A549 (cell line): ENCODE results near the gene PCGF3. TPM values are rescaled to one million over a fixed set of nuclear protein-coding genes. Genes with fewer than 3 reads are reported as not detected.

ENCODE experiments used
- ATAC-seq, 2 experiments: fragments of 200-7000 bp in 1 of 2; fragments of >200 bp in 1 of 2; cut with Nextera tagmentation in 1 of 2; cut with Tn5 transposase in 1 of 2; 3 replicates each; pipeline versions ENCODE4 v1.8.0 to v1.9.1; 2018 to 2020; ENCODE audit warnings: mild to moderate bottlenecking in 1 of 2, moderate library complexity in 1 of 2
- CTCF ChIA-PET: fragments of 300-600 bp; sonication (Branson Sonifier 250); formaldehyde crosslinking; extraction: SDS; loops from one replicate; lab custom pipeline; 2021; ENCODE audit warnings: antibody characterized with exemption, inconsistent platforms; lab: Yijun Ruan, JAX
- POLR2A ChIA-PET: fragments of 350-600 bp; formaldehyde crosslinking; extraction: SDS; loops from one replicate; lab custom pipeline; 2021; ENCODE audit warnings: antibody characterized with exemption, inconsistent platforms; lab: Yijun Ruan, JAX
- DNase-seq, 2 experiments: peaks; one replicate each; pipeline versions ENCODE4 v3.0.0 to v3.0.0-alpha.2; 2011 to 2016; ENCODE audit warnings: low read depth in 1 of 2, low spot score in 1 of 2
- FAIRE-seq: peaks from 2 replicates; lab custom pipeline; 2011; peaks lifted over from hg19 to GRCh38; lab: Jason Lieb, UNC
- H3K27ac ChIP-seq, 2 experiments: fragments of >200 bp; sonication (Bioruptor Twin); formaldehyde crosslinking; 3 replicates each; pipeline ENCODE4 v1.5.1; 2016 to 2017
- H3K4me1 ChIP-seq: fragments of >200 bp; sonication (Bioruptor Twin); formaldehyde crosslinking; 3 replicates; pipeline ENCODE4 v1.6.1; 2016
- H3K4me2 ChIP-seq: fragments of >200 bp; sonication (Bioruptor Twin); formaldehyde crosslinking; 3 replicates; pipeline ENCODE4 v1.6.1; 2016
- H3K4me3 ChIP-seq: fragments of >200 bp; sonication (Bioruptor Twin); formaldehyde crosslinking; 3 replicates; pipeline ENCODE4 v1.5.1; 2016
- H3K9me3 ChIP-seq: fragments of >200 bp; sonication (Bioruptor Twin); formaldehyde crosslinking; 3 replicates; pipeline ENCODE4 v1.6.1; 2016
- BHLHE40 ChIP-seq: IDR thresholded peaks from 2 replicates; pipeline ENCODE4 v1.6.1; 2012; ENCODE audit warnings: low read depth, low read length, inconsistent platforms
- CBX2 ChIP-seq: fragments of 200-600 bp; sonication (generic); IDR thresholded peaks from 2 replicates; pipeline ENCODE4 v1.6.1; 2016; ENCODE audit warnings: low read depth, mild to moderate bottlenecking, borderline replicate concordance
- EHF ChIP-seq: fragments of 250-450 bp; sonication (Bioruptor Pico); IDR thresholded peaks from 2 replicates; pipeline ENCODE4 v1.5.0; 2020; ENCODE audit warnings: mild to moderate bottlenecking
- EP300 ChIP-seq, 2 experiments: fragments of >200 bp; sonication (Bioruptor Twin); formaldehyde crosslinking; IDR thresholded peaks; 2 replicates in 1 of 2; 3 replicates in 1 of 2; pipeline ENCODE4 v1.6.1; 2016 to 2017
- ESRRA ChIP-seq: fragments of 150-350 bp; IDR thresholded peaks from 2 replicates; pipeline ENCODE4 v1.6.1; 2014; ENCODE audit warnings: mild to moderate bottlenecking, low read length, borderline replicate concordance
- FOSB ChIP-seq: fragments of 250-450 bp; sonication (Bioruptor Pico); IDR thresholded peaks from 2 replicates; pipeline ENCODE4 v1.5.0; 2020; ENCODE audit warnings: mild to moderate bottlenecking, moderate library complexity
- GATA3 ChIP-seq: IDR thresholded peaks from 2 replicates; pipeline ENCODE4 v1.6.1; 2012; ENCODE audit warnings: borderline replicate concordance
- HDAC2 ChIP-seq: fragments of 200-600 bp; sonication (generic); IDR thresholded peaks from 2 replicates; pipeline ENCODE4 v1.6.1; 2016
- HEYL ChIP-seq: fragments of 250-450 bp; sonication (Bioruptor Pico); IDR thresholded peaks from 2 replicates; pipeline ENCODE4 v1.8.0; 2021; ENCODE audit warnings: mild to moderate bottlenecking, moderate library complexity
- HOXA7 ChIP-seq: fragments of 250-450 bp; sonication (Bioruptor Pico); IDR thresholded peaks from 2 replicates; pipeline ENCODE4 v1.5.0; 2020; ENCODE audit warnings: mild to moderate bottlenecking, moderate library complexity
- HOXB13 ChIP-seq: fragments of 250-450 bp; sonication (Bioruptor Pico); IDR thresholded peaks from 2 replicates; pipeline ENCODE4 v1.5.0; 2020; ENCODE audit warnings: low read depth, mild to moderate bottlenecking, moderate library complexity
- JUNB ChIP-seq: fragments of >200 bp; sonication (Bioruptor Twin); formaldehyde crosslinking; IDR thresholded peaks from 2 replicates; pipeline ENCODE4 v1.6.1; 2016
- KDM5A ChIP-seq: fragments of 200-600 bp; sonication (generic); IDR thresholded peaks from 2 replicates; pipeline ENCODE4 v1.6.1; 2016; ENCODE audit warnings: antibody characterized with exemption, mild to moderate bottlenecking
- MYC ChIP-seq: IDR thresholded peaks from 2 replicates; pipeline ENCODE4 v1.6.1; 2012; ENCODE audit warnings: mild to moderate bottlenecking, inconsistent platforms, low read length, improper control_type of control experiment, borderline replicate concordance
- NPAS2 ChIP-seq: fragments of 250-450 bp; sonication (Bioruptor Pico); IDR thresholded peaks from 2 replicates; pipeline ENCODE4 v1.8.0; 2022; ENCODE audit warnings: mild to moderate bottlenecking, moderate library complexity, borderline replicate concordance
- NR3C1 ChIP-seq: fragments of >200 bp; sonication (Bioruptor Twin); formaldehyde crosslinking; IDR thresholded peaks from 3 replicates; pipeline ENCODE4 v1.6.1; 2017
- POLR2AphosphoS2 ChIP-seq: conservative IDR thresholded peaks from 2 replicates; pipeline ENCODE4 v1.6.1; 2012; ENCODE audit warnings: low read length, improper control_type of control experiment, inconsistent platforms
- RARB ChIP-seq: fragments of 250-450 bp; sonication (Bioruptor Pico); IDR thresholded peaks from 2 replicates; pipeline ENCODE4 v1.8.0; 2021; ENCODE audit warnings: mild to moderate bottlenecking, moderate library complexity
- RNF2 ChIP-seq: fragments of 200-600 bp; sonication (generic); IDR thresholded peaks from 2 replicates; pipeline ENCODE4 v1.6.1; 2016; ENCODE audit warnings: low read depth, mild to moderate bottlenecking, antibody characterized with exemption, moderate library complexity, borderline replicate concordance
- SMC3 ChIP-seq: fragments of >200 bp; sonication (Bioruptor Twin); formaldehyde crosslinking; IDR thresholded peaks from 3 replicates; pipeline ENCODE4 v1.6.1; 2018; ENCODE audit warnings: inconsistent platforms
- ZC3H11A ChIP-seq: fragments of 450-650 bp; IDR thresholded peaks from 2 replicates; pipeline ENCODE4 v1.6.1; 2014; ENCODE audit warnings: antibody characterized with exemption, mild to moderate bottlenecking
- ZFP36 ChIP-seq: fragments of 450-650 bp; IDR thresholded peaks from 2 replicates; pipeline ENCODE4 v1.6.1; 2014; ENCODE audit warnings: borderline replicate concordance; ENCODE audit not compliant: partially characterized antibody
- WGBS: methylation state at CpG from one replicate; pipeline ENCODE4 v1.1.6; 2017; ENCODE audit errors: missing lambda C conversion rate; 5-methylcytosine and 5-hydroxymethylcytosine counted together
- polyA plus RNA-seq, 4 experiments: library from polyadenylated mRNA; depleted of rRNA in 3 of 4; stranded (reverse); fragments of >200 nt; fragmentation: RNase III in 1 of 4; extraction: RNeasy Plus Mini Kit Qiagen cat#74134 plus additional on column Dnase treatment in 1 of 4; gene quantifications; 2 replicates in 3 of 4; 3 replicates in 1 of 4; pipeline ENCODE4 v1.2.3, GENCODE V29; 2011 to 2017
- TF ChIP-seq, protein P1 (sequence below): fragments of 200-600 bp; sonication (generic); IDR thresholded peaks from 2 replicates; pipeline ENCODE4 v1.6.1; 2016; ENCODE audit warnings: antibody characterized with exemption, mild to moderate bottlenecking, moderate library complexity
- TF ChIP-seq, protein P2 (sequence below): fragments of >200 bp; sonication (Bioruptor Twin); formaldehyde crosslinking; IDR thresholded peaks from 3 replicates; pipeline ENCODE4 v1.5.1; 2016
- TF ChIP-seq, protein P3 (sequence below): fragments of >200 bp; sonication (Bioruptor Twin); formaldehyde crosslinking; IDR thresholded peaks from 2 replicates; pipeline ENCODE4 v1.6.1; 2016
- TF ChIP-seq, protein P4 (sequence below): fragments of 250-450 bp; sonication (Bioruptor Pico); IDR thresholded peaks from 2 replicates; pipeline ENCODE4 v1.5.0; 2020; ENCODE audit warnings: low read depth, mild to moderate bottlenecking, moderate library complexity
- TF ChIP-seq, protein P5 (sequence below): IDR thresholded peaks from 2 replicates; pipeline ENCODE4 v1.6.1; 2012
- TF ChIP-seq, protein P6 (sequence below): fragments of >200 bp; sonication (Bioruptor Twin); formaldehyde crosslinking; IDR thresholded peaks from 3 replicates; pipeline ENCODE4 v1.6.1; 2016

PCGF3 gene
- polyA plus RNA-seq, 2 of the 4 experiments (the other 2 are of a cell fraction), result 15.9 to 21.0 TPM

DNA sequence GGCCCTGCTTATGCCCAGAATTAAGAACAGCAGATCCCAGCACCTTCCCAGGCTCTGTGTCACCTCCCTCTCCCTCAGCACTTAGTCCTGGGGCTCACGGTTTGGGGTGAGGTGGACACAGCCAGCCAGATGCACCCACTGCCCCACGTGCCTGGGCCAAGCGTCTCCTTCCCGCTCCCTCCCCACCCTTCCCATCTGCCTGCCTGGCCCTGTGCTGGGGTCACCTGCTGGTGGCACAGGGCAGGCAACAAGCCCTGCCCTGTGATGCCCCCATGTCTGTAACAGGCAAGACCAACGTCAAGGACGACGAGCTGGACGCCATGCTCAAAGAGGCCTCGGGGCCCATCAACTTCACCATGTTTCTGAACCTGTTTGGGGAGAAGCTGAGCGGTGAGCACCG lies 26.0 kb upstream of the PCGF3 start:
- no peak overlapping the region for H3K4me3 ChIP-seq
- no peak for ATAC-seq
- CTCF ChIA-PET, result interaction anchor here (0.7 kb wide), 1 partner anchor 133 kb away, joined by 3 read pairs; no protein-coding TSS in a partner anchor
- peaks cover 16% of the 10 kb centered on the region; the same call in 1 of the 3 replicates for H3K4me1 ChIP-seq
- POLR2A ChIA-PET, result interaction anchor here (1.1 kb wide), 1 partner anchor 8 kb away, joined by 4 read pairs; no protein-coding TSS in a partner anchor
- H3K27ac ChIP-seq, result no peak overlapping the region
- WGBS, result 94% methylated on average over 10 of the region's 11 CpGs
- no peaks in the 10 kb centered on the region for H3K9me3 ChIP-seq
- TF ChIP-seq ZFP36 (no peak), JUNB (no peak), ESRRA (no peak), CBX2 (no peak), ZC3H11A (no peak), GATA3 (no peak), HEYL (no peak), POLR2AphosphoS2 (no peak), HOXA7 (CRISPR knock-in tag) (no peak), NPAS2 (CRISPR knock-in tag) (no peak), NR3C1 (no peak), HOXB13 (no peak), KDM5A (no peak), HDAC2 (no peak), RNF2 (no peak), MYC (no peak)
- TF ChIP-seq, protein P1, sequence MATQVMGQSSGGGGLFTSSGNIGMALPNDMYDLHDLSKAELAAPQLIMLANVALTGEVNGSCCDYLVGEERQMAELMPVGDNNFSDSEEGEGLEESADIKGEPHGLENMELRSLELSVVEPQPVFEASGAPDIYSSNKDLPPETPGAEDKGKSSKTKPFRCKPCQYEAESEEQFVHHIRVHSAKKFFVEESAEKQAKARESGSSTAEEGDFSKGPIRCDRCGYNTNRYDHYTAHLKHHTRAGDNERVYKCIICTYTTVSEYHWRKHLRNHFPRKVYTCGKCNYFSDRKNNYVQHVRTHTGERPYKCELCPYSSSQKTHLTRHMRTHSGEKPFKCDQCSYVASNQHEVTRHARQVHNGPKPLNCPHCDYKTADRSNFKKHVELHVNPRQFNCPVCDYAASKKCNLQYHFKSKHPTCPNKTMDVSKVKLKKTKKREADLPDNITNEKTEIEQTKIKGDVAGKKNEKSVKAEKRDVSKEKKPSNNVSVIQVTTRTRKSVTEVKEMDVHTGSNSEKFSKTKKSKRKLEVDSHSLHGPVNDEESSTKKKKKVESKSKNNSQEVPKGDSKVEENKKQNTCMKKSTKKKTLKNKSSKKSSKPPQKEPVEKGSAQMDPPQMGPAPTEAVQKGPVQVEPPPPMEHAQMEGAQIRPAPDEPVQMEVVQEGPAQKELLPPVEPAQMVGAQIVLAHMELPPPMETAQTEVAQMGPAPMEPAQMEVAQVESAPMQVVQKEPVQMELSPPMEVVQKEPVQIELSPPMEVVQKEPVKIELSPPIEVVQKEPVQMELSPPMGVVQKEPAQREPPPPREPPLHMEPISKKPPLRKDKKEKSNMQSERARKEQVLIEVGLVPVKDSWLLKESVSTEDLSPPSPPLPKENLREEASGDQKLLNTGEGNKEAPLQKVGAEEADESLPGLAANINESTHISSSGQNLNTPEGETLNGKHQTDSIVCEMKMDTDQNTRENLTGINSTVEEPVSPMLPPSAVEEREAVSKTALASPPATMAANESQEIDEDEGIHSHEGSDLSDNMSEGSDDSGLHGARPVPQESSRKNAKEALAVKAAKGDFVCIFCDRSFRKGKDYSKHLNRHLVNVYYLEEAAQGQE, result no peak
- TF ChIP-seq, protein P2, sequence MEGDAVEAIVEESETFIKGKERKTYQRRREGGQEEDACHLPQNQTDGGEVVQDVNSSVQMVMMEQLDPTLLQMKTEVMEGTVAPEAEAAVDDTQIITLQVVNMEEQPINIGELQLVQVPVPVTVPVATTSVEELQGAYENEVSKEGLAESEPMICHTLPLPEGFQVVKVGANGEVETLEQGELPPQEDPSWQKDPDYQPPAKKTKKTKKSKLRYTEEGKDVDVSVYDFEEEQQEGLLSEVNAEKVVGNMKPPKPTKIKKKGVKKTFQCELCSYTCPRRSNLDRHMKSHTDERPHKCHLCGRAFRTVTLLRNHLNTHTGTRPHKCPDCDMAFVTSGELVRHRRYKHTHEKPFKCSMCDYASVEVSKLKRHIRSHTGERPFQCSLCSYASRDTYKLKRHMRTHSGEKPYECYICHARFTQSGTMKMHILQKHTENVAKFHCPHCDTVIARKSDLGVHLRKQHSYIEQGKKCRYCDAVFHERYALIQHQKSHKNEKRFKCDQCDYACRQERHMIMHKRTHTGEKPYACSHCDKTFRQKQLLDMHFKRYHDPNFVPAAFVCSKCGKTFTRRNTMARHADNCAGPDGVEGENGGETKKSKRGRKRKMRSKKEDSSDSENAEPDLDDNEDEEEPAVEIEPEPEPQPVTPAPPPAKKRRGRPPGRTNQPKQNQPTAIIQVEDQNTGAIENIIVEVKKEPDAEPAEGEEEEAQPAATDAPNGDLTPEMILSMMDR, result no peak
- TF ChIP-seq, protein P3, sequence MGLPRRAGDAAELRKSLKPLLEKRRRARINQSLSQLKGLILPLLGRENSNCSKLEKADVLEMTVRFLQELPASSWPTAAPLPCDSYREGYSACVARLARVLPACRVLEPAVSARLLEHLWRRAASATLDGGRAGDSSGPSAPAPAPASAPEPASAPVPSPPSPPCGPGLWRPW, result no peak
- TF ChIP-seq, protein P4, sequence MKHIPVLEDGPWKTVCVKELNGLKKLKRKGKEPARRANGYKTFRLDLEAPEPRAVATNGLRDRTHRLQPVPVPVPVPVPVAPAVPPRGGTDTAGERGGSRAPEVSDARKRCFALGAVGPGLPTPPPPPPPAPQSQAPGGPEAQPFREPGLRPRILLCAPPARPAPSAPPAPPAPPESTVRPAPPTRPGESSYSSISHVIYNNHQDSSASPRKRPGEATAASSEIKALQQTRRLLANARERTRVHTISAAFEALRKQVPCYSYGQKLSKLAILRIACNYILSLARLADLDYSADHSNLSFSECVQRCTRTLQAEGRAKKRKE (CRISPR knock-in tag), result no peak
- H3K4me2 ChIP-seq, result no peak overlapping the region
- DNase-seq, result no peak
- FAIRE-seq, result no peak

DNA sequence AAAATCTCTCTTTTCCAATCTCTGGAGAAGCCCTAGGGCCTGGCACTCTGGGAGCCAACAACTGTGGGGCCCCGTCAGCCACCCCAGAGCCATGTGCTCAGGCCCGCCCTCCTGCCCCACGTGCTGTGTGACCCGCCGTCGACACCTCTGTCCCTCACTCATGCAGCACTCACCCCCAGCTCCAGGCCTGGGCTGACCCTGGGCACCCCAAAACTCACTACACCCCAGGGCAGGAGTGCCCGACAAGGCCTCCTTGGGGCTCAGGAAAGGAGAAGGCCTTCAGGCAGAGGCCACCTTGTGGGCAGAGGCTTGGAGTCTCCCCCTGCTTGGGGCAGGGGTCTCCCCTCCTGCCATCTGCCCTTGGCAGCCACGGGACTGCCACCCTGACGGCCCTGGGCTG lies 25.5 kb upstream of the PCGF3 start:
- no peak overlapping the region for H3K4me3 ChIP-seq
- ChIA-PET POLR2A (no interaction called here), CTCF (no interaction called here)
- no peak for FAIRE-seq
- no peak for ATAC-seq
- H3K9me3 ChIP-seq, result no peaks in the 10 kb centered on the region
- no peak for DNase-seq
- H3K27ac ChIP-seq, result no peak overlapping the region
- peaks cover 16% of the 10 kb centered on the region; the same call in 1 of the 3 replicates for H3K4me1 ChIP-seq
- no peak overlapping the region for H3K4me2 ChIP-seq
- TF ChIP-seq CBX2 (no peak), BHLHE40 (no peak), ZFP36 (no peak), EHF (no peak), RARB (CRISPR knock-in tag) (no peak), SMC3 (no peak), MYC (no peak), FOSB (no peak), EP300 (IDR thresholded peaks at IDR 0.05) (no peak)
- TF ChIP-seq, protein P5, sequence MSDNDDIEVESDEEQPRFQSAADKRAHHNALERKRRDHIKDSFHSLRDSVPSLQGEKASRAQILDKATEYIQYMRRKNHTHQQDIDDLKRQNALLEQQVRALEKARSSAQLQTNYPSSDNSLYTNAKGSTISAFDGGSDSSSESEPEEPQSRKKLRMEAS, result no peak
- TF ChIP-seq, protein P6, sequence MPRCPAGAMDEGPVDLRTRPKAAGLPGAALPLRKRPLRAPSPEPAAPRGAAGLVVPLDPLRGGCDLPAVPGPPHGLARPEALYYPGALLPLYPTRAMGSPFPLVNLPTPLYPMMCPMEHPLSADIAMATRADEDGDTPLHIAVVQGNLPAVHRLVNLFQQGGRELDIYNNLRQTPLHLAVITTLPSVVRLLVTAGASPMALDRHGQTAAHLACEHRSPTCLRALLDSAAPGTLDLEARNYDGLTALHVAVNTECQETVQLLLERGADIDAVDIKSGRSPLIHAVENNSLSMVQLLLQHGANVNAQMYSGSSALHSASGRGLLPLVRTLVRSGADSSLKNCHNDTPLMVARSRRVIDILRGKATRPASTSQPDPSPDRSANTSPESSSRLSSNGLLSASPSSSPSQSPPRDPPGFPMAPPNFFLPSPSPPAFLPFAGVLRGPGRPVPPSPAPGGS, result no peak
- WGBS, result 100% methylated on average over 1 of the region's 9 CpGs
